GM18519 (cell line): ENCODE data around the gene CENPQ.

ENCODE experiments used
- ATAC-seq: cut with Tn5 transposase; IDR thresholded peaks from one replicate; pipeline ENCODE4 v1.9.1; 2021; ENCODE audit warnings: mild to moderate bottlenecking, moderate library complexity; ENCODE audit not compliant: unreplicated experiment, low FRiP score

Gene CENPQ

GRCh38 chr6:49499623-49500022 is 36.5 kb downstream of the CENPQ start, which contains the start of gene GLYATL3:
GLYATL3 (plus strand) TSS chr6:49499923; CDS start chr6:49511991, 12,068 bp downstream.
- no peak for ATAC-seq

GRCh38 chr6:49504666-49505065 is 41.5 kb downstream of the CENPQ start:
- ATAC-seq = no peak

- no peak for ATAC-seq
Measured at GRCh38 chr6:49506569-49507111, 43.5 kb downstream of the CENPQ start.

- no peak for ATAC-seq
Measured at GRCh38 chr6:49509342-49509741, 46.2 kb downstream of the CENPQ start.

GRCh38 chr6:49513153-49513989 is 50.2 kb downstream of the CENPQ start:
- ATAC-seq = no peak

GRCh38 chr6:49514571-49515484 is 51.7 kb downstream of the CENPQ start:
- no peak for ATAC-seq

GRCh38 chr6:49515485-49516146 is 52.4 kb downstream of the CENPQ start:
- ATAC-seq = no peak

- ATAC-seq = no peak
Measured at GRCh38 chr6:49516147-49516505, 53.0 kb downstream of the CENPQ start.

- no peak for ATAC-seq
Measured at GRCh38 chr6:49517919-49518318, 54.7 kb downstream of the CENPQ start.

- peak; percentile 99 for ATAC-seq
Measured at GRCh38 chr6:49519660-49520059, 56.5 kb downstream of the CENPQ start.

- ATAC-seq = no peak
Measured at GRCh38 chr6:49522710-49523593, 59.8 kb downstream of the CENPQ start.

- ATAC-seq = no peak
Measured at GRCh38 chr6:49523901-49524300, 60.7 kb downstream of the CENPQ start.

GRCh38 chr6:49524541-49524940 is 61.4 kb downstream of the CENPQ start:
- ATAC-seq = no peak

- ATAC-seq = no peak
Measured at GRCh38 chr6:49526598-49526997, 63.4 kb downstream of the CENPQ start.

GRCh38 chr6:49527320-49527719 is 64.2 kb downstream of the CENPQ start:
- ATAC-seq = no peak

- no peak for ATAC-seq
Measured at GRCh38 chr6:49528571-49528970, 65.4 kb downstream of the CENPQ start.

GRCh38 chr6:49530141-49530776 is 67.1 kb downstream of the CENPQ start:
- ATAC-seq = no peak

- peak; percentile 99 for ATAC-seq
Measured at GRCh38 chr6:49531774-49532569, 68.8 kb downstream of the CENPQ start.
